Measurements from ENCODE around the gene CA11. TPM values are rescaled to one million over a fixed set of nuclear protein-coding genes. Genes with fewer than 3 reads are reported as not detected.
"Not testable (repeated sequence)": the region's sequence is repeated elsewhere in the genome, so short reads cannot be mapped to it uniquely, and the experiment has no call there.

Gene CA11
- total and polyA plus RNA-seq, 2 donors from 2014 or later = 11.6 to 42.3 TPM

- DNase-seq (peak in 4 of 5 donors; percentile 52 to 77 (median 62)), FAIRE-seq (no peak)
- H3K27ac ChIP-seq (ENCODE audit: low read depth in 2 of 2, low read length in 2 of 2) = no peak overlapping the region
- H3K9ac ChIP-seq (ENCODE audit: low read length in 3 of 3) = no peak overlapping the region
- intact Hi-C loops (cut with DNase I) = no loop called here
- H3K9me3 ChIP-seq (ENCODE audit: control insufficient read depth in 2 of 3, insufficient read depth in 1 of 3, low read length in 3 of 3) = no peaks in the 10 kb centered on the region
- peaks cover 4 to 28% (median 28%) of the 10 kb centered on the region in 3 donors for H3K4me1 ChIP-seq (ENCODE audit: control insufficient read depth in 2 of 3, insufficient read depth in 2 of 3, low read depth in 1 of 3, low read length in 3 of 3)
- no peak for TF ChIP-seq CTCF (IDR thresholded peaks at IDR 0.05; ENCODE audit: borderline replicate concordance, extremely low read depth, insufficient read depth)
- H3K4me3 ChIP-seq (ENCODE audit: low read length in 3 of 3) = peak overlapping the region in 1 of 3 donors; percentile 5
- peaks cover 0 to 6% (median 5%) of the 10 kb centered on the region in 3 donors for H3K36me3 ChIP-seq (ENCODE audit: control insufficient read depth in 2 of 3, insufficient read depth in 3 of 3, low read length in 3 of 3)
- H3K27me3 ChIP-seq (ENCODE audit: control insufficient read depth, insufficient read depth, low read length) = no peaks in the 10 kb centered on the region
Measured at GRCh38 chr19:48632692-48633147, 13.3 kb downstream of the CA11 start.

DNA sequence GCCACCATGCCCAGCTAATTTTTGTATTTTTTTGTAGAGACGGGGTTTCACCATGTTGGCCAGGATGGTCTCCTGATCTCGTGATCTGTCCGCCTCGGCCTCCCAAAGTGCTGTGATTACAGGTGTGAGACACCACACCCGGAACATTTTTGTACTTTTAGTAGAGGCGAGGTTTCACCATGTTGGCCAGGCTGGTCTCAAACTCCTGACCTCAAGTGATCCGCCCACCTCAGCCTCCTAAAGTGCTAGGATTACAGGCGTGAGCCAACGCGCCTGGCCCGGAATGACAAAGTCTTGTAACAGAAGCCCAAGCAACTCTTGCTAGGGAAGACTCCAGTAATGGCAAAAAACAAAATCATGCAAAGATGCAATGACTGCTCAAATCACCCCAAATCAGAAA lies 13.7 kb downstream of the CA11 start:
- intact Hi-C loops (cut with DNase I); H3K36me3 ChIP-seq (ENCODE audit: control insufficient read depth in 2 of 3, insufficient read depth in 3 of 3, low read length in 3 of 3); DNase-seq; H3K9me3 ChIP-seq (ENCODE audit: control insufficient read depth in 2 of 3, insufficient read depth in 1 of 3, low read length in 3 of 3); H3K27me3 ChIP-seq (ENCODE audit: control insufficient read depth, insufficient read depth, low read length); FAIRE-seq; H3K9ac ChIP-seq (ENCODE audit: low read length in 3 of 3); H3K27ac ChIP-seq (ENCODE audit: low read depth in 2 of 2, low read length in 2 of 2); H3K4me3 ChIP-seq (ENCODE audit: low read length in 3 of 3): not testable (repeated sequence)
- H3K4me1 ChIP-seq (ENCODE audit: control insufficient read depth in 2 of 3, insufficient read depth in 2 of 3, low read depth in 1 of 3, low read length in 3 of 3) = peaks cover 4 to 31% (median 28%) of the 10 kb centered on the region in 3 donors

DNA sequence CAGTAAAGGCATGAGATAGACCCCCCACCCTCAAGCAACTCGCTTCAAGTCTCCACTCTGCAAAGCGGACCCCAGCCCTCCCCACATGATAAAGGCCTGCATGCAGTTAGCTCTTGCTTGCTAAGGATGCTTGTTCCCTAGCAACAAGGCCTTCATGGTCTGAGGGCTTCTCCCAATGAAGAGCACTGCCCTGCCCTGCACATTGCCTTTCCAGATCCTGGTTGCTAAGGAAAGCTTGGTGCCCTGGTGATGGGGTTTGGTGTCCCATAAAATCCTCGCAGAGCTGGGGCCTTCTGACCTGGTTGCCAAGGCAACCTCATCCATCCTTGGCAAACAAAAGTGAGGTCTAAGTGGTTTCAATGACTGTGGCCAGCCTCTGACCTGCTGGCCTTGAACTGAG lies 14.8 kb downstream of the CA11 start:
- TF ChIP-seq CTCF (IDR thresholded peaks at IDR 0.05; ENCODE audit: borderline replicate concordance, extremely low read depth, insufficient read depth) = no peak
- peak in 4 of 5 donors; percentile 53 to 73 (median 59) for DNase-seq
- intact Hi-C loops (cut with DNase I) = no loop called here
- H3K27ac ChIP-seq (ENCODE audit: low read depth in 2 of 2, low read length in 2 of 2) = peak overlapping the region in 1 of 2 donors; percentile 51
- H3K4me3 ChIP-seq (ENCODE audit: low read length in 3 of 3) = no peak overlapping the region
- H3K9me3 ChIP-seq (ENCODE audit: control insufficient read depth in 2 of 3, insufficient read depth in 1 of 3, low read length in 3 of 3) = no peaks in the 10 kb centered on the region
- H3K27me3 ChIP-seq (ENCODE audit: control insufficient read depth, insufficient read depth, low read length) = no peaks in the 10 kb centered on the region
- peaks cover 0 to 6% (median 5%) of the 10 kb centered on the region in 3 donors for H3K36me3 ChIP-seq (ENCODE audit: control insufficient read depth in 2 of 3, insufficient read depth in 3 of 3, low read length in 3 of 3)
- FAIRE-seq = no peak
- H3K4me1 ChIP-seq (ENCODE audit: control insufficient read depth in 2 of 3, insufficient read depth in 2 of 3, low read depth in 1 of 3, low read length in 3 of 3) = peaks cover 4 to 31% (median 28%) of the 10 kb centered on the region in 3 donors
- H3K9ac ChIP-seq (ENCODE audit: low read length in 3 of 3) = no peak overlapping the region

- Histone ChIP-seq H3K9me3 (ENCODE audit: control insufficient read depth in 2 of 3, insufficient read depth in 1 of 3, low read length in 3 of 3) (no peaks in the 10 kb centered on the region), H3K36me3 (ENCODE audit: control insufficient read depth in 2 of 3, insufficient read depth in 3 of 3, low read length in 3 of 3) (peaks cover 0 to 6% (median 5%) of the 10 kb centered on the region in 3 donors), H3K4me3 (ENCODE audit: low read length in 3 of 3) (no peak overlapping the region), H3K27me3 (ENCODE audit: control insufficient read depth, insufficient read depth, low read length) (no peaks in the 10 kb centered on the region), H3K9ac (ENCODE audit: low read length in 3 of 3) (no peak overlapping the region), H3K27ac (ENCODE audit: low read depth in 2 of 2, low read length in 2 of 2) (peak overlapping the region; percentile 43 to 51), H3K4me1 (ENCODE audit: control insufficient read depth in 2 of 3, insufficient read depth in 2 of 3, low read depth in 1 of 3, low read length in 3 of 3) (peaks cover 4 to 31% (median 28%) of the 10 kb centered on the region in 3 donors)
- no peak for TF ChIP-seq CTCF (IDR thresholded peaks at IDR 0.05; ENCODE audit: borderline replicate concordance, extremely low read depth, insufficient read depth)
- peak; percentile 68 to 92 (median 84) for DNase-seq
- intact Hi-C loops (cut with DNase I) = no loop called here
- FAIRE-seq = no peak
Measured at GRCh38 chr19:48630296-48631063, 15.5 kb downstream of the CA11 start.
